Loucy (cell line): ENCODE measurements around the gene MOV10L1.

Experiments used
- H2AFZ ChIP-seq: fragments of 200-600 bp; sonication (generic); 2 replicates; pipeline ENCODE4 v1.6.0; 2016; ENCODE audit warnings: antibody characterized with exemption, mild to moderate bottlenecking, low read length, moderate library complexity
- H3F3A ChIP-seq: fragments of 200-600 bp; 2 replicates; pipeline ENCODE4 v1.6.0; 2016; ENCODE audit warnings: antibody characterized with exemption, low read depth, mild to moderate bottlenecking
- H3K27me3 ChIP-seq: fragments of 200-600 bp; sonication (generic); 2 replicates; pipeline ENCODE4 v1.6.1; 2014; ENCODE audit warnings: low read length, mild to moderate bottlenecking; ENCODE audit not compliant: insufficient read depth, poor library complexity, severe bottlenecking
- H3K36me3 ChIP-seq: fragments of 200-600 bp; sonication (generic); 2 replicates; pipeline ENCODE4 v1.6.1; 2016; ENCODE audit warnings: low read length; ENCODE audit not compliant: insufficient read depth
- H3K4me1 ChIP-seq: fragments of 200-600 bp; sonication (generic); 2 replicates; pipeline ENCODE4 v1.5.1; 2014; ENCODE audit warnings: low read length, mild to moderate bottlenecking; ENCODE audit not compliant: insufficient read depth, poor library complexity, severe bottlenecking
- H3K4me2 ChIP-seq: fragments of 200-600 bp; sonication (generic); 2 replicates; pipeline ENCODE4 v1.6.0; 2014; ENCODE audit warnings: antibody characterized with exemption, low read length, low read depth, mild to moderate bottlenecking; ENCODE audit not compliant: poor library complexity, severe bottlenecking
- H3K4me3 ChIP-seq: fragments of 200-600 bp; sonication (generic); 2 replicates; pipeline ENCODE4 v1.5.1; 2014; ENCODE audit warnings: low read length, mild to moderate bottlenecking, mixed read lengths; ENCODE audit not compliant: poor library complexity, severe bottlenecking
- H3K79me2 ChIP-seq: fragments of 200-600 bp; sonication (generic); 2 replicates; pipeline ENCODE4 v1.6.1; 2014; ENCODE audit warnings: low read length; ENCODE audit not compliant: insufficient read depth
- H3K9ac ChIP-seq: fragments of 200-600 bp; sonication (generic); 2 replicates; pipeline ENCODE4 v1.6.0; 2014; ENCODE audit warnings: mild to moderate bottlenecking, low read depth, low read length, moderate library complexity; ENCODE audit not compliant: poor library complexity, severe bottlenecking
- H3K9me2 ChIP-seq: fragments of 200-600 bp; sonication (generic); replicated peaks from 2 replicates; pipeline ENCODE4 v1.6.1; 2016; ENCODE audit warnings: low read depth, low read length, mixed read lengths
- H3K9me3 ChIP-seq: fragments of 200-600 bp; sonication (generic); 2 replicates; pipeline ENCODE4 v1.6.1; 2014; ENCODE audit warnings: mild to moderate bottlenecking, antibody characterized with exemption, low read length, low read depth; ENCODE audit not compliant: insufficient read depth
- H4K20me1 ChIP-seq: fragments of 200-600 bp; sonication (generic); 2 replicates; pipeline ENCODE4 v1.6.0; 2014; ENCODE audit warnings: antibody characterized with exemption, low read length, mild to moderate bottlenecking; ENCODE audit not compliant: insufficient read depth, poor library complexity, severe bottlenecking
- EZH2phosphoT487 ChIP-seq: fragments of 200-600 bp; IDR thresholded peaks from 2 replicates; pipeline ENCODE4 v1.6.1; 2018; ENCODE audit warnings: antibody characterized with exemption, mild to moderate bottlenecking, moderate library complexity, borderline replicate concordance
- TF ChIP-seq, protein P1 (sequence below): fragments of 200-600 bp; sonication (generic); conservative IDR thresholded peaks from 2 replicates; pipeline ENCODE4 v1.5.1; 2014; ENCODE audit warnings: mild to moderate bottlenecking, antibody characterized with exemption, low read length

MOV10L1 gene

DNA sequence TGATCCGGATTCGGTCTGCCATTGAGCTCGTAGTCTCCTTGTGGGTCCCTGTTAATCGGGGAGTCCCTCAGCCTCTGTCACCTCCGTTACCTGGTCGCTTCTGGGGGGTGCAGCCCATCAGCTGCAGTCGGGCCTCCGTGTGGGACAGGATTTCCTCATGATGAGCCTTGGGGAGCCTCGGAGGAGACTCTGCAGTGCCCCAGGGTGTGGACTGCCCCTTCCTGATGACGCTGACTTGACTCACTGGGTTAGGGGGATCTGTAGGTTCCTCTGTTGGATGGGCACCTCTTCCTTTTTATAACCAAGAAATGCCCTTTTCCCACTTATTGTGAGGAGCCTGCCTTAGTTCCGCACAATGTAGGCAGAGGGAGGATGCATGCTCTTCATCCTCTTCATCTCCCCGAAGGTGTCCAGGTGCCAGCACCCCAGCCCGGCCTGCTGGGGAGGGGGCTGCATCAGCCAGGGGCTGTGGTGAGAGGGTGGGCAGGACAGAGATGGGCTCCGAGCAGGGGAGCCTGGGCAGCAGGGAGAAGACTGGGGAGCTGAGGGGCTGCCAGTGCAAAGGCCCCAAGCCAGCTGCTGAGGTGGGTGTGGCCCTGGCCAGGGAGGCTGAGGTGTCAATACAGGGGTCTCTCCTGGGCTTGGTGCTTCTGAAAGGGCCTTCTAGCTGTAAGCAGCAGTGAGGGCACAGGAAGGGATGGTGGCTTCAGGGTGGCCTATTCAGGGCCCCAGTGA is 18.2 kb upstream of the MOV10L1 start:
- no peaks in the 10 kb centered on the region for H3K36me3 ChIP-seq
- H3K27me3 ChIP-seq = no peaks in the 10 kb centered on the region
- no peak overlapping the region for H2AFZ ChIP-seq
- no peaks in the 10 kb centered on the region for H3K9me2 ChIP-seq
- no peaks in the 10 kb centered on the region for H3K79me2 ChIP-seq
- no peaks in the 10 kb centered on the region for H4K20me1 ChIP-seq
- H3K9ac ChIP-seq = no peak overlapping the region
- H3K4me3 ChIP-seq = no peak overlapping the region
- no peaks in the 10 kb centered on the region for H3K9me3 ChIP-seq
- H3F3A ChIP-seq = no peaks in the 10 kb centered on the region
- no peak for TF ChIP-seq EZH2phosphoT487
- TF ChIP-seq, protein P1, sequence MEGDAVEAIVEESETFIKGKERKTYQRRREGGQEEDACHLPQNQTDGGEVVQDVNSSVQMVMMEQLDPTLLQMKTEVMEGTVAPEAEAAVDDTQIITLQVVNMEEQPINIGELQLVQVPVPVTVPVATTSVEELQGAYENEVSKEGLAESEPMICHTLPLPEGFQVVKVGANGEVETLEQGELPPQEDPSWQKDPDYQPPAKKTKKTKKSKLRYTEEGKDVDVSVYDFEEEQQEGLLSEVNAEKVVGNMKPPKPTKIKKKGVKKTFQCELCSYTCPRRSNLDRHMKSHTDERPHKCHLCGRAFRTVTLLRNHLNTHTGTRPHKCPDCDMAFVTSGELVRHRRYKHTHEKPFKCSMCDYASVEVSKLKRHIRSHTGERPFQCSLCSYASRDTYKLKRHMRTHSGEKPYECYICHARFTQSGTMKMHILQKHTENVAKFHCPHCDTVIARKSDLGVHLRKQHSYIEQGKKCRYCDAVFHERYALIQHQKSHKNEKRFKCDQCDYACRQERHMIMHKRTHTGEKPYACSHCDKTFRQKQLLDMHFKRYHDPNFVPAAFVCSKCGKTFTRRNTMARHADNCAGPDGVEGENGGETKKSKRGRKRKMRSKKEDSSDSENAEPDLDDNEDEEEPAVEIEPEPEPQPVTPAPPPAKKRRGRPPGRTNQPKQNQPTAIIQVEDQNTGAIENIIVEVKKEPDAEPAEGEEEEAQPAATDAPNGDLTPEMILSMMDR = no peak
- no peak overlapping the region for H3K4me2 ChIP-seq
- H3K4me1 ChIP-seq = no peaks in the 10 kb centered on the region

DNA sequence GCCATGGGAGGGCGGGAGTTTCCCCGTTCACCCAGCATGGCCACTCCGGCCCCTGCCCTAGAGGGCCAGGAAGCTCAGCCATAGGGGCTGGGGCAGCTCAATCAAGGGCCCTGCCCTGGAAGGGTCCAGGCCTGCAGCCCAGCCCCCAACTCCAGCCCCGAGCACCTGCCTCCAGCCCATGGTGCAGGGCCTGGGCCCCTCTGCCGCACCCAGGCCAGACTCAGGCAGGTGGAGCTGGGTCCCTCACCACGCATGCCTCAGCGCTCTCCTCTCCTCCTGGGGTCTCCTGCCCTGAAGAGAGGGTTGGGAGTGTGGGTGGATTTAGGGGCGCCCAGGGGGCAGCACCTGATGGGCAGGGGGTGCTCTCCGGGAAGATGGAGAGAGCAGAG is 17.6 kb upstream of the MOV10L1 start:
- Histone ChIP-seq H3K36me3 (no peaks in the 10 kb centered on the region), H3F3A (no peaks in the 10 kb centered on the region), H3K4me3 (no peak overlapping the region), H3K4me1 (no peaks in the 10 kb centered on the region), H3K27me3 (no peaks in the 10 kb centered on the region), H3K9me3 (no peaks in the 10 kb centered on the region), H3K9me2 (no peaks in the 10 kb centered on the region), H2AFZ (no peak overlapping the region), H4K20me1 (no peaks in the 10 kb centered on the region), H3K9ac (no peak overlapping the region), H3K79me2 (no peaks in the 10 kb centered on the region), H3K4me2 (no peak overlapping the region)
- TF ChIP-seq, protein P1 = no peak
- TF ChIP-seq EZH2phosphoT487 = no peak

DNA sequence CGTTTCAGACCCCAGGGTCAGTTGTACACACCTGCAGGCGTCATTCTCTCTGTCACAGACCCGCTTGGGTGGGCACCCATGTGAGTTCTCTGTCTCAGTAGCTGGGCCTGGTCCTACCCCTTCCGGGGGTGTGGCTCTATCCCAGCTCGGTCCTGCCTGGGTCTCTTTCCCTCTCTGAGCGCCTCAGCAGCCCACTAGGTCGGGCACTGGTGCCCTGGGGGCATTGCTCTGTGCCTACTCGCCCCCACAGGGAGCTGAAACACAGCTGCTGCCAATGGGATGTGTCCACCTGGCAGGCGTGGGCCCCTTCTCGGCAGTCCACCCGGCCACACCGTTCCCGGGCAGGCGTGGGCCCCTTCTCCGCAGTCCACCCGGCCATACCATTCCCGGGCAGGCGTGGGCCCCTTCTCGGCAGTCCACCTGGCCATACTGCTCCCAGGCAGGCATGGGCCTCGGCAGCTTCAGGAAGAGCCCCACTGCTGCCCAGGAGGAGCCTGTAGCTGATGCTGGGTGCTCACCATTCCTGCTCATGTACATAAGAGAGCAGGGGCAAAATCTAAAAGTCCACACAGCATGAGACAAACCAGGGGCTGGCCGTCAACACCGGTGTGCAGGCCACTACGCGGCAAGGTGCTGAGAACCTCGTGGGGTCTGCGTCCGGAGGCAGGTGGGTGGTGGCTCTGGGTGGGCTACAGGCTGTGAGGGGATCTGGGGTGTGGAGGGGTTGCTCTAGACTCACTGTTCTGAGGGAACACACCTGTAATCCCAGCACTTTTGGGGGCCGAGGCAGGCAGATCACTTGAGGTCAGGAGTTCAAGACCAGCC is 16.9 kb upstream of the MOV10L1 start:
- no peaks in the 10 kb centered on the region for H3K27me3 ChIP-seq
- H3K4me2 ChIP-seq = no peak overlapping the region
- no peaks in the 10 kb centered on the region for H3K9me3 ChIP-seq
- no peaks in the 10 kb centered on the region for H3K79me2 ChIP-seq
- no peaks in the 10 kb centered on the region for H3K4me1 ChIP-seq
- H3K36me3 ChIP-seq = no peaks in the 10 kb centered on the region
- H3K9me2 ChIP-seq = no peaks in the 10 kb centered on the region
- no peaks in the 10 kb centered on the region for H3F3A ChIP-seq
- H4K20me1 ChIP-seq = no peaks in the 10 kb centered on the region
- TF ChIP-seq EZH2phosphoT487 = no peak
- TF ChIP-seq, protein P1 = no peak
- H2AFZ ChIP-seq = no peak overlapping the region
- no peak overlapping the region for H3K4me3 ChIP-seq
- H3K9ac ChIP-seq = no peak overlapping the region
